ENCODE results near the gene DNAH1.

The DNAH1 gene

GRCh38 chr3:52406791-52407510 is 90.8 kb downstream of the DNAH1 start:
- no peak for DNase-seq

GRCh38 chr3:52407779-52408178 is 91.7 kb downstream of the DNAH1 start:
- no peak for DNase-seq

GRCh38 chr3:52408466-52408865 is 92.3 kb downstream of the DNAH1 start:
- no peak for DNase-seq

GRCh38 chr3:52415800-52416199 is 99.7 kb downstream of the DNAH1 start:
- no peak for DNase-seq

GRCh38 chr3:52420388-52420787 is 104.3 kb downstream of the DNAH1 start:
- DNase-seq, result no peak

- no peak for DNase-seq
Observed at GRCh38 chr3:52422669-52423068, 106.5 kb downstream of the DNAH1 start.

- no peak for DNase-seq
Observed at GRCh38 chr3:52423173-52423572, 107.1 kb downstream of the DNAH1 start.

- DNase-seq, result no peak
Observed at GRCh38 chr3:52428151-52429005, 112.3 kb downstream of the DNAH1 start.

GRCh38 chr3:52429031-52429430 is 112.9 kb downstream of the DNAH1 start:
- no peak for DNase-seq

- DNase-seq, result no peak
Observed at GRCh38 chr3:52429779-52430415, 113.8 kb downstream of the DNAH1 start.

GRCh38 chr3:52430416-52430810 is 114.3 kb downstream of the DNAH1 start:
- no peak for DNase-seq

- no peak for DNase-seq
Observed at GRCh38 chr3:52431459-52432223, 115.5 kb downstream of the DNAH1 start.

- DNase-seq, result no peak
Observed at GRCh38 chr3:52432225-52432624, 116.1 kb downstream of the DNAH1 start.

- no peak for DNase-seq
Observed at GRCh38 chr3:52432691-52433141, 116.6 kb downstream of the DNAH1 start.

GRCh38 chr3:52433328-52433995 is 117.3 kb downstream of the DNAH1 start:
- no peak for DNase-seq

- no peak for DNase-seq
Observed at GRCh38 chr3:52433996-52434479, 117.9 kb downstream of the DNAH1 start.

- no peak for DNase-seq
Observed at GRCh38 chr3:52434491-52435115, 118.5 kb downstream of the DNAH1 start.

GRCh38 chr3:52435246-52436101 is 119.4 kb downstream of the DNAH1 start:
- DNase-seq, result no peak

GRCh38 chr3:52436500-52437149 is 120.5 kb downstream of the DNAH1 start:
- no peak for DNase-seq
